Body of pancreas (tissue), 4 donors: Measurements from ENCODE around the gene IL16. TPM values are rescaled to one million over a fixed set of nuclear protein-coding genes. Genes with fewer than 3 reads are reported as not detected.

Source experiments
- ATAC-seq: fragments of 150-250 bp; one replicate; pipeline ENCODE4 v1.9.1; 2016
- DNase-seq, 4 donors: peaks; one replicate each; pipeline ENCODE4 v3.0.0-alpha.2; 2019
- H3K27ac ChIP-seq, 4 donors: fragments of 200-600 bp; sonication (generic); 1 replicate in 3 of 4; 2 replicates in 1 of 4; pipeline versions ENCODE4 v1.5.1 to v1.6.1; 2016 to 2019; ENCODE audit warnings: mild to moderate bottlenecking in 1 of 4, mixed read lengths in 1 of 4, moderate library complexity in 1 of 4
- H3K27me3 ChIP-seq, 2 donors: fragments of 200-600 bp; sonication (generic); one replicate each; pipeline ENCODE4 v1.6.0; 2016; ENCODE audit warnings: mild to moderate bottlenecking in 1 of 2
- H3K36me3 ChIP-seq, 2 donors: fragments of 200-600 bp; sonication (generic); replicated peaks in 1 of 2; 2 replicates each; pipeline ENCODE4 v1.5.1; 2016; ENCODE audit warnings: low read depth in 2 of 2; ENCODE audit not compliant: insufficient read depth in 1 of 2
- H3K4me1 ChIP-seq: fragments of 200-600 bp; sonication (generic); one replicate; pipeline ENCODE4 v1.6.0; 2016
- H3K4me3 ChIP-seq, 2 donors: fragments of 200-600 bp; sonication (generic); 1 replicate in 1 of 2; 2 replicates in 1 of 2; pipeline ENCODE4 v1.5.1; 2016 to 2019
- H3K9me3 ChIP-seq, 3 donors: fragments of 200-600 bp; sonication (generic); 1 replicate in 2 of 3; 2 replicates in 1 of 3; pipeline ENCODE4 v1.5.1; 2016
- POLR2A ChIP-seq, 3 donors: fragments of 450-650 bp; IDR thresholded peaks; one replicate each; pipeline ENCODE4 v1.6.1; 2016; ENCODE audit warnings: antibody characterized with exemption in 3 of 3, mild to moderate bottlenecking in 2 of 3
- WGBS, 2 donors: methylation state at CpG; one replicate each; pipeline ENCODE4 v1.1.5; 2017; 5-methylcytosine and 5-hydroxymethylcytosine counted together
- intact Hi-C: fragments of 100-400 bp; cut with DNase I; formaldehyde crosslinking; loops from one replicate; pipeline ENCODE4 v1.15.1; 2023
- total RNA-seq, 2 donors: library from RNA; depleted of rRNA; stranded (reverse); fragments of >200 nt; gene quantifications; one replicate each; pipeline ENCODE4 v1.1.0, GENCODE V29; 2016
- TF ChIP-seq, protein P1 (sequence below), 7 experiments: fragments of 450-650 bp in 4 of 7; fragments of 200-600 bp in 3 of 7; sonication (generic) in 3 of 7; IDR thresholded peaks; one replicate each; pipeline ENCODE4 v1.5.1; 2016 to 2019; ENCODE audit warnings: antibody characterized with exemption in 7 of 7

The IL16 gene
- total RNA-seq, 2 donors from 2014 or later: 2.9 to 4.9 TPM

GRCh38 chr15:81274255-81274654 lies 77.6 kb downstream of the IL16 start:
- intact Hi-C loops: loop anchor here (5.0 kb wide), 1 partner anchor 128 kb away; no protein-coding TSS in a partner anchor
- DNase-seq: no peak
- peaks cover 22% of the 10 kb centered on the region for H3K4me1 ChIP-seq
- no peak overlapping the region for H3K4me3 ChIP-seq
- H3K27ac ChIP-seq: no peak overlapping the region
- no peaks in the 10 kb centered on the region for H3K36me3 ChIP-seq
- ATAC-seq: no peak
- WGBS, 2 donors: 62 to 68% methylated on average over 4 of the region's 4 CpGs
- no peaks in the 10 kb centered on the region for H3K27me3 ChIP-seq
- H3K9me3 ChIP-seq: no peaks in the 10 kb centered on the region
- TF ChIP-seq, protein P1, sequence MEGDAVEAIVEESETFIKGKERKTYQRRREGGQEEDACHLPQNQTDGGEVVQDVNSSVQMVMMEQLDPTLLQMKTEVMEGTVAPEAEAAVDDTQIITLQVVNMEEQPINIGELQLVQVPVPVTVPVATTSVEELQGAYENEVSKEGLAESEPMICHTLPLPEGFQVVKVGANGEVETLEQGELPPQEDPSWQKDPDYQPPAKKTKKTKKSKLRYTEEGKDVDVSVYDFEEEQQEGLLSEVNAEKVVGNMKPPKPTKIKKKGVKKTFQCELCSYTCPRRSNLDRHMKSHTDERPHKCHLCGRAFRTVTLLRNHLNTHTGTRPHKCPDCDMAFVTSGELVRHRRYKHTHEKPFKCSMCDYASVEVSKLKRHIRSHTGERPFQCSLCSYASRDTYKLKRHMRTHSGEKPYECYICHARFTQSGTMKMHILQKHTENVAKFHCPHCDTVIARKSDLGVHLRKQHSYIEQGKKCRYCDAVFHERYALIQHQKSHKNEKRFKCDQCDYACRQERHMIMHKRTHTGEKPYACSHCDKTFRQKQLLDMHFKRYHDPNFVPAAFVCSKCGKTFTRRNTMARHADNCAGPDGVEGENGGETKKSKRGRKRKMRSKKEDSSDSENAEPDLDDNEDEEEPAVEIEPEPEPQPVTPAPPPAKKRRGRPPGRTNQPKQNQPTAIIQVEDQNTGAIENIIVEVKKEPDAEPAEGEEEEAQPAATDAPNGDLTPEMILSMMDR (IDR thresholded peaks at IDR 0.05): no peak
- TF ChIP-seq POLR2A (IDR thresholded peaks at IDR 0.05): no peak

- WGBS, 2 donors: 11 to 12% methylated on average over 10 to 11 of the region's 11 CpGs
- TF ChIP-seq, protein P1 (IDR thresholded peaks at IDR 0.05): peak; percentile 76 to 94 (median 92)
- TF ChIP-seq POLR2A (IDR thresholded peaks at IDR 0.05): no peak
- intact Hi-C loops: loop anchor here (5.0 kb wide), 1 partner anchor 127 kb away; no protein-coding TSS in a partner anchor
- peak; percentile 88 for ATAC-seq
- Histone ChIP-seq H3K27me3 (no peaks in the 10 kb centered on the region), H3K4me1 (peaks cover 22% of the 10 kb centered on the region), H3K36me3 (no peaks in the 10 kb centered on the region), H3K9me3 (no peaks in the 10 kb centered on the region), H3K27ac (peak overlapping the region in 3 of 4 donors; percentile 10 to 38 (median 31)), H3K4me3 (no peak overlapping the region)
- DNase-seq: peak; percentile 73 to 81 (median 76)
Observed at GRCh38 chr15:81274931-81275707, 78.4 kb downstream of the IL16 start.

DNA sequence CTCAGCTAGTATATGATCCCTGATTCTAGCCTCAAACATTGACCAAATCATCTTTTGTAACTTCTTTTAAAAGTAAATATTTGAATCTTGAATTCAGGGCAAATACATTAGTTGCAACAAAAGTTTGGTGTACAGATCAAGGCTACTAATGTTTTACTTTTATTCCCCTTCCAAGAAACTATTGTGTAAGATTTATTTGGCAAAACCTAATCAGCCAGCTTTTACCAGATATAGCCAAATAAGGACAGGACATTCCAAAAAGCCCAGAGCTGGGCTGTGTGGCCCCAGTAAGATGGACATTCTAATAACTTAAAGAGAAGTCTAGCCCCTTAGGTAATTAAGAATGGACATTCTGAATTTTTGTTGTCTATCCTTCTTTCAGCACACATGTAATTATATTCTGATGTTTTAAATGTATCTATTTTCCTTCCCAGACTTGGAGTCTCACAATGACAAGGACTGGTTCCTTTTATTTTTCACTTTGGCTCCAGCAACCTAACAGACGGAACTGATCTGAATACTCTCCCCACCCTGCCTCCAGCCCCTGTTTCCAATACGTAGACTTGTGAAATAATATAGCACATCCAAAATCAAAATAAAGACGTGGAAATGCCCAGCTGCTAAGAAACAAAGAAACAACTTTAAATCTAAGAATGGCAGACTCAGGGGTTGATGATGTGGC lies 79.2 kb downstream of the IL16 start:
- 66 to 67% methylated on average over 3 of the region's 3 CpGs for WGBS, 2 donors
- DNase-seq (no peak), ATAC-seq (peak; percentile 51)
- TF ChIP-seq, protein P1 (IDR thresholded peaks at IDR 0.05): no peak
- TF ChIP-seq POLR2A (IDR thresholded peaks at IDR 0.05): no peak
- Histone ChIP-seq H3K4me1 (peaks cover 22% of the 10 kb centered on the region), H3K9me3 (no peaks in the 10 kb centered on the region), H3K36me3 (no peaks in the 10 kb centered on the region), H3K4me3 (no peak overlapping the region), H3K27me3 (no peaks in the 10 kb centered on the region), H3K27ac (peak overlapping the region in 3 of 4 donors; percentile 10 to 38 (median 31))
- intact Hi-C loops: no loop called here

- Histone ChIP-seq H3K27ac (no peak overlapping the region), H3K9me3 (no peaks in the 10 kb centered on the region), H3K36me3 (no peaks in the 10 kb centered on the region), H3K27me3 (no peaks in the 10 kb centered on the region), H3K4me3 (no peak overlapping the region), H3K4me1 (peaks cover 20% of the 10 kb centered on the region)
- DNase-seq (no peak), ATAC-seq (no peak)
- 82 to 92% methylated on average over 2 of the region's 2 CpGs for WGBS, 2 donors
- intact Hi-C loops: no loop called here
- TF ChIP-seq POLR2A (IDR thresholded peaks at IDR 0.05): no peak
- TF ChIP-seq, protein P1 (IDR thresholded peaks at IDR 0.05): no peak
Observed at GRCh38 chr15:81276967-81277366, 80.3 kb downstream of the IL16 start.
